Cerebellar nuclear complex (tissue), 1 donor: Measurements from ENCODE around the gene STARD13.

Experiments
- DNase-seq, 2 experiments: peaks; one replicate each; lab custom pipeline; 2025; lab: John Stamatoyannopoulos, UW

Gene STARD13

DNA sequence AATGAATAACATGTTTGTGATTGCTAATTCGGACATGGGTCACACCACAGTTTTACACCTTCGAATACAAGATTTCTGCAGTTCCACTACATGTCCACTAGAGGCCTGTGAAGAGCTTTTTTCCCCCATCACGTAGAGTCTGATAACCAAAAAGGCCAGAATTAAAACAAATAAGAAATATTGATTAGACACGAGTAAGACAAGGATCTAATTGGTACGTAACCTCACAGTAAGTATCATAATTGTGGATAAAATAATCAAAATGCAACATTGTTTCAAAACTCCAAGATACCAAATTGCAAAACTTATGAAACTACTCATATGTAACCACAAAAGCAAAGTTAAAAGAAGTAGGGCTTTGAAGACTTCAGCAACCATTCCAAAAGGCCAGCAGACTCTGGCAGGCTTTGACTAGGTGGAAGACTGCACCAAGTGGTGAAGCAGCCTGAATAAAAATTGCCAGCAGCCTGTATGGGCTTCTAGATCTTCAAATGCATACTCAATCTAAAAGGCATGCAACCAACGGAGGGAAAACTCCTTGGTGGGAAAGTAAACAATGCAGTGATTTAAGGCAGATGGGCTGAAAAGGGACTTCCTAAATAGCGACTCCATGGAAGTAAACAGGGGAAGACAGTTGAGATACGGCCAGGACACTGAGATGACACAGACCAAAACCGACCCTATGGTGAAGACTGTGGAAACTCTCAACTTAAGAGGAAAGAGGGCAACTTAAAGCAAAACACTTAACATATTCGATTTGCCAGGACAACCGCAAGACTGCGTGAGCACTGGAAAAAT lies 56.7 kb downstream of the STARD13 start:
- DNase-seq = peak in 1 of 2 experiments; percentile 22

DNA sequence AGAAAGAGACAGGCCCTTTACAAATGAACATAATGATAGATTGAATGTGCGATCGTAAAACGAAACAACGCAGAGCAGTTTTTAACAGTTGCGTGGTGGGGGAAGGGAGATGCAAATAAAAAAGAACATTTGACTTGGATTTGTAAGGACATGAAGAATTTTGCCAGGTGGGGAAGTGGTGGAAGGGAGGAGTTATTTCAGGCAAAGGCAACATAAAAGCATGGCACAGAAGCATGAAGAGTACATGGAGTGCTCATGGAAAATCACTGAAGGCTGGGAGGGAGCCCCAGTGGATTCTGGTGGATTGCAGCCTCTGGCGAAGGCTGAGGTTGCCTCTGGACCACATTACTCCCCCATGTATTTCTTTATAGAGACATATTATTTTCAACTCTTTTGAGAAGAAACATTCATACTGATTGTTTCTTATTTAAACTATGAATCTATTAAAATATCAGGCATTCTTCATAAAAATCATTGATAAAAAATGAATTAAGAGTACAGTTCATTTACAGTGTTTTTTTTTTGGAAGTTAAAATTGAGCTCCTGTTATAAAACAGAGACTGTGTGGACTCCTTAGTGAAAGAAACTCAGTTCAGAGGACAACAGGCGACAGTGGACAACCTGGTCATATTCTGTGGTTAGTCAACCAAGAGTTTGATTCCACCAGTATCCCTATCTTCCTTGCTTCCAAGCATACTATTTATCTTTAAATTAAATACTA lies 57.5 kb downstream of the STARD13 start:
- DNase-seq = no peak

DNA sequence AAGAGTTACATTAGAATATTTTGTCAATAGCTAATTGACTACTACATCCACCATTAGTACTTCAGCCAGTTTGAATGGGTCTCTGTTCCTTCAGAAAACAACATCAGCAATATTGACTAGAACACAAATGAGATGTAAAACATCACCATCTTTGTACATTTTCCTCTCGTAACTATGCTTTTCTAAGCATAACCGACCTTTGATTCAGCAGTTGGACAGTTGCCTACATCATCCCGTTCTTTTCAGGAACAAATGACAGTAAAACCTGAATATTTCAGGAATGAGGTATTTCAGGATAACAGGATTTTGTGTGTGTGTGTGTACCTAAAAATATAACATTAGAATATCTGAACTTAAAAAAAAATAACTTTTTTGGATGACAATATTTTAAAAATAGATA lies 60.9 kb downstream of the STARD13 start:
- DNase-seq = no peak

DNA sequence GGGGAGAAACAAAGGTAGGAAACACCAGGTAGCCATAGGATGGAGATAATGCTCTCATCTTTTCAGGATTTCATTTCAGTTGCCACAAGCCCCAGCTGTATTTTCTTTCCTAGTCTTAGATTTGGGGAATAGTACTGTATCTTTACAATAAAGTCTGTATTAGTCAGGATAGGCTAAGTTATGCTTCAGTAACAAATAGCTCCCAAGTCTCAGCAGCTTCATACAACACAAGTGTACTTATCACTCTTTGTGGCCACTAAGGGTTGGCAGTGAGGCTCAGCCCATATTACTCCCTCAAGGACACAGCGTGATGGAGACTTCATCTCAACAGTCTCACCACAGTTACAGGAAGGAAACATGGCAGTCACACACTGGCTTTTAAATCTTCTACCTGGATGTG lies 61.4 kb downstream of the STARD13 start:
- DNase-seq = no peak

DNA sequence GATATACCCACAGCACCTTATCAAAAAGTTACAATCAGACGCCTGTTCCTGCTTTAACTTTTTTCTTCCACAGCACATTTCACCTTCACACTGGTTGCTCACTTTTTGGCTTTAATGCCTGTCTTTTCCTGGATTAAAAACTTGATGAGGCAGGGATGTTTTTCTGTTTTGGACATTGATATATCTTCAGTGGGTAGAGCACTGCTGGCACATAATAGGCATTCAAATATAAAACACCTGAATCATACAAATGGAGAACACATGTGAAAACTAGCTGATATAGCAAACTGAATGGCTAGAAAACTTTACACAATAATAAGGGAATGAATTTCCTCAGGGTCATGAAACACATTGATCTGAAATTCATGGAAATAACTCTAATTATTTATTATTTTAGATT lies 65.6 kb downstream of the STARD13 start:
- no peak for DNase-seq

DNA sequence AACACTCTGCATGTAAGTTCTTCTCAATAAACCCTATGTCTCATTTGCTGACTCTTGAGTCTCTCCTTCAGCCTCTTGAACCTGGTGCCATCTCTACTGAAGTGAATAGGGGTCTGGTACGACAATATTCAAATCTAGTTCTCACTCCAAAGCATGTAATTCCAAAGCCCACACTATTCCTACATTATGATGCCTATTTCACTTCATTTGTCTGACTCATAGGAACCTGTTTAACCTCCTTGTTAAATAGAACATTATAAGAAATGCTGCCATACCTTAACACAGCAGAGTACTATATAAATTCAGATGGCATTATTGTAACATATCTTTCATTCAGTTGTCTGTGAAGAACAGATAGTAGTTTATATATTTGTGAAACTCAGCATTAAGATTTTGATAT lies 67.1 kb downstream of the STARD13 start:
- DNase-seq = no peak

DNA sequence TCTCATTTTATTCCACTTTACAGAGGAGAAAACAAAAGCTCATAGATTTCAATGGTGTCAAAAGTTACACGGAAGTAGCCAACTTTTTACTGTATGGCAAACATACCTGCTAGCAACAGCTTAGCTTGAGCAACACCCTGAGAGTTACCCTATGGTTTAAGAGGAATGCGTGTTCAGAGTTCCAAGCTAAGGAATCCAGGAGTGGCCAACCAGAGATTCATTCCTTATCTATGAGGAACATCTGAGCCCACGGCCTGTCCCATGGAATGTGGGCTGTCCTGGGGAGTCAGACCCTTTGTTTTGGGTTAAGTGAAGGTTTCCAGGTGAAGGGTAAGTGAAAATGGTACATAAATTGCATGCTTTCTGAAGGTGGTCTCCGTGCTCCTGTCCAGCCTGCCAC lies 67.5 kb downstream of the STARD13 start:
- DNase-seq = no peak

DNA sequence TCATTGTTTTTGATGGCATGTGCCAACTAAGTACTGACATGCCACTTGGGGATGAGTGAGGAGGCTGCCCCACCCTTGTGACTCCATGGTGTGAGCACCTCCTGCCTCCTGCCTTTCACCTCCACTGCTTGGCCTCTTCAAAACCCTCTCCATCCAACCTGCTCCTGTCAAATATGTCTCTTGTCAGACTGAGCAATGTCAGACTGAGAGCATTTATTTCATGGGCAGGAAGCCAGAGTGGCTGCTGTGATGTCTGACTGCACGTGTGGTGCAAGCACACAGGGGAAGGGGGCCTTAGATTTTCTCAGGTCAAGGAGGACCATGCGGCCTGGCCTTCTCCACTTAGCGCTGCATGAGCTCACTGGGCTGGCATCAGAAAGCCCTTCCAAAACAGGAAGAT lies 68.3 kb downstream of the STARD13 start:
- DNase-seq = no peak

DNA sequence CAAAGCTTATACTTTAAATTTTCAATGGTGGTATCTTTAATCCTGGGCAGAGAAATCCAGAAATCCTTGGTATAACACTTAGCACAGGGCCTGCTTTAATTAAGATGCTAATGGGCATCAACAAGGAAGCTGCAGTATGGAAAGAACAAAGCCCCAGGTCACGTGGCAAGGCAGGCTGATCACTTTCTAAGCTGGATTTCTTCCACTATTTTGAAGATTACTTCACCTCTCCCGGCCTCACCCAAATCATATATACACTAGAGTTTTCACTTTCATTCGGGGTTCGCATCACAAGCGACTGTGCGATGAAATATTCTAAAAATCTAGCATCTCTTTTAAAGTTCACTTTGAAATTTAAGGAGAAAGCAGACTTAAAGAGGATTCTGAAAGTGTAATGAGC lies 71.8 kb downstream of the STARD13 start:
- DNase-seq = no peak

DNA sequence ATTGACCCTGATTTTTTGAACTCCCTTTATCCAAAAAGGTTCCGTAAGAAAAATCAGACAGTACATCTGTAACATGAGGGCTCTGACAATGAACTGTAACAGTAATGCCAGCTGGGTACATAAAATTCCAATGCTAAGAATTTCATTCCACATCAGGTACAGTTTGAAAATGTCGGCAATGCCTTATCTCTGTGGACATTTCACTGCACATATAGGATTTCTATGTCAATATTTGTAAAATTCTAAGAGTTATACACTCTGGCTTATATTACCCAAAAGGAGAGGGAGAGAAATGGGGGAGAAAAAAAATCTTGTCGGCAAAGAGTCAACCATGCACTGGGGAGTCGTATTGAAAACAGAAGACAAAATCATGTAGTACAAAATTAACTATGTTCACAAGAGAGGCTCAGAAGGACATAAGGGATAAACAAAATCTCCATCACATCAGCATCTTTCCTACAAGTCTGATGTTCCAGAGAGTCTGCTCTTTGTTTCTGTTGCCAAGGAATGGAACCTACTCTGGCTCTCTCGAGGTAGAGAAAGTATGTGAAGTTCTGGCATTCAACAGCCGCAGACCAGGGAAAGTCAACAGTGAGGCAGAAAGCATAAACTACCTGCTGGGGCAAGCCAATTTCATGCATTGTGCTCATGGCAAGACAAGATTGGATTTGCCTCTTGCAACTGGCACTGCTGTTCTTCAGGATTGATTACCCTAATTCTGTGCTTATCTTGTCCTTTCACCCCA lies 72.4 kb downstream of the STARD13 start:
- no peak for DNase-seq

DNA sequence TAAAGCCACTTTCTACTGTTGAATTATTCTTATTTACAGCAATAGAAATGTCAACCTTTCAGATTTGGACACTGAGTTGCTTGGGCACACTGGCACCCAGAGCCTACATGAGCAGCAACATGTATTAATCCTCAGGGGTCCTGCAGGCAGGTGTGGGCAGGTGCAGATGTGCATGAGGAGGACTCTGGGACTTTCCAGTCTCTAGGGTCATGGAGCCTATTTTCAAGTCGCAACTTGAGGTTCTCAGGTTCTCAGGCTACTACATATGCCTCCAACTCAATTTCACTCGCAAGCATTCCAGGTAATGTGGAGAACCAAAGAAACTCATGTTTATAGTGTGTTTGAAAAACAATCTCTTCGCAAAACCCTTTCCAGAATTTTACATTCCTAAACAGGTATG lies 73.2 kb downstream of the STARD13 start:
- no peak for DNase-seq

DNA sequence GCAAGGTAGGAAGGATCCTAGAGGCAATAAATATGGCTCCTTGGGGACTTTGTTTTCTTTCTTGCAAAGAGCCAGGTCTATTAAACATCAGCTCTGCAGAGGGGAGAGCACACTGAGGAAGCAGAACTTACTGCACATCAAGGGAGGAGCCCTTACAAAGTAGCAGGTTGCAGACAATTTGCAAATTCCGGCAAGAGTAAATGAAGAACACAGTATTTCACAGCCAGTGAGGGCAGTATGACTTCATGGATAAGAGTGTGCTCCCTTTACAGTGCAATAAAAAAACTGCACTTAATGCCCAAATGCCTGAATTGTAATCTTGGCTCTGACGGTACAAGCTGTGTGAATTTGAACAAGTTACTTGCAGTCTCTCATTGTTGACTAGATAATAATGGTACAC lies 75.5 kb downstream of the STARD13 start:
- no peak for DNase-seq

DNA sequence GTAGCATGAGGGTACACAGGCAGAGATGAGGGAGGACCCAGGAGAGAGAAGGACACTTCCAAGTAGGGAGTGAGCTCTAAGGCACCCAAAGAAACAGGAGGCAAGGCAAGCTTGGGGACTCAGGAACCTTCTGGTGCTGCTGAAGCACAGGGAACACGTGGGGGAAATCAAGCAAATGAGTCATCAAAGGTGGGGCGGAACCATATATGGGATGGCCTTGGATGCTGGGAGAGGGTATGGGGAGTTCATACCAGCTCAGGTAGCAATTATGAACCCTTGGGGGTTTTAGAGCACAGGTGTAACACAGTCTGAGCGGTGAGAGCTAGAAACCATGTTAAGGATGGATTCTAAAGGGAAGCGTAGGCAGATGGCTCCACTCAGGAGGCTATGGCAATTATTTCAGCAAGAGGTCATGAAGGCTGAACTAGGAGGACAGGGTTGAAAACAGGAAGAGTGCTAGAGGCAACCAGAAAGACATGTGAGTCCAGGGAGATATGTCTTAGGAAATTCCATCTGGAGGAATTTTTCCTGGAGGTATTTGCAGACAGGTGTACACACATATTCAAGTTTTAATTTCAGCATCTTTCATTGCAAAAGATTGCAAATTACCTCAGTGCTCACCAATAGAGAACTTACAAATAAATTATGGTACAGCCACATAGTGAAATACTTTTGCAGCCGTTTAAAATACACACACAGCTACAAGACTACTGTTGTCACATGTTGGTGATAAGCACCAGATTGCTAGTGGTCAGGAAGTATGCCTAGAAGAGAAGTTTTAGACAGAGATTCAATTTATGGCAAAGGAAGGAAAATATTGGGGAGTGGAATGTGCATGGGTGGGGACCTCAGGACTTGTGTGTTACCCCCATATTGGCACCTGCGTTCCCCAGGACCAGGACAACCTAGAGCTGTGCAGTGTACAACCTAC lies 77.0 kb downstream of the STARD13 start:
- no peak for DNase-seq

DNA sequence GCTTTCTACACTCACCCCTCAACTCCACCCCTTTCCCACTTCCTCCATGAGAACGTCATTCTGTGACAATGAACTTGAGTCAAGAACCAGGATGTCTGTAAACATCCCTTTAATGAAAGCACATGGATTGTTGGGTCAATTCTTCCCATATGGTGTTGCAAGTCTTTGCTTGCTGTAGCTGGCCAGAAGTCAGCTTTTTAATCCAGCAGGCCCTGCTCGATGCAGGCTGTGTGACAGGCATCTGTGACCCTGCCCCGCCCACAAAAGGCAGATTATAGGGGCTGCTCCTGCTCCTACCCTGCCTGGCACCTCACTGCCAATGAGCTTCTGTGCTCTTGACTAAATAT lies 78.0 kb downstream of the STARD13 start:
- DNase-seq = no peak

DNA sequence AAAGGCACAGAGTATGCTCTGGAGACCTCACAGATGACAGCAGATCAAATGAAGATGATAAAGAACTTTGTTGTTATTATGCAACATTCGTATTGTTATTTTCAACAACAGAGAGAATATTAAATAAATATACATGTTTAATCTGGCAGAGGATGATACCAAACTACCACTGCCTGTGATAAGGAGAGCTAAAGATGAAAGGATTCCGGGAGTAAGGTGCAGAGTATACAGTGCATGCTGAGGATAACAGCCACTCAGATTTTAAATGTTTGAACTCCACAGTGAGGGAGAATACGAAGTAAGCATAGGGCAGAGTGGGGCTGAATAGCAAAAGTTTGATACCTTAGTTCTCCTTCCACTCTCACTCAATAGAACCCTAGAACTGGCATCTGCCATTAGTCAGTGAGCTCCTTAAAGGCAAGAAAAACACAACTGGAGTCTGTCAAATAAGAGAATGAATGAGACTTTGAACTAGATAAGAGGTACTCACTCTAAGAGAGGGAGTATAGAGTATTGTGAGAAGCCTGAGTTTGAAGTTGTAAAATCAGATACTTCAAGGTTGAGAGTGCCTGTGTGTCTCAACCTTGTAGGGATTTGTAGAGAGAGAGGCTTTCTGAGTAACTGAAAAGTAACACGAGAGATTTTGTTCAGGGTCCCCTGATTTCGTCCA lies 78.5 kb downstream of the STARD13 start:
- DNase-seq = no peak

DNA sequence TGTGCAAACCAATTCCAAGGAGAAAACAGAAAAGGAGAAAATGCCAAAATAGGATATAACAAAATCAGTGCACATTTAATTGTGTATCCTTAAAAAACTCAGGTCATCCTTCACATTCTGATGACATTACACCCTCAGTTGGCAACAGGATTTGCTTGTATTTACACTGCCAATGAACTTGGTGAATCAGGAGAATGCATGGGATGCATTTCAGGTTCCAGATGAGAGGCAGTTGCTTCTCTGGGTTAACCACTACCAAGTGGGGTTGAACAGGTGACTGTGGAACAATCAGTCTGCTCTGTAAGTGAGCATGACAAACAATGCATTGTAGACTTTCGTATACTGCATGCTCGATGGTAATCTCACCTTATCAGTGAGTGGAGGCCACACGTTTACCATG lies 79.1 kb downstream of the STARD13 start:
- no peak for DNase-seq

DNA sequence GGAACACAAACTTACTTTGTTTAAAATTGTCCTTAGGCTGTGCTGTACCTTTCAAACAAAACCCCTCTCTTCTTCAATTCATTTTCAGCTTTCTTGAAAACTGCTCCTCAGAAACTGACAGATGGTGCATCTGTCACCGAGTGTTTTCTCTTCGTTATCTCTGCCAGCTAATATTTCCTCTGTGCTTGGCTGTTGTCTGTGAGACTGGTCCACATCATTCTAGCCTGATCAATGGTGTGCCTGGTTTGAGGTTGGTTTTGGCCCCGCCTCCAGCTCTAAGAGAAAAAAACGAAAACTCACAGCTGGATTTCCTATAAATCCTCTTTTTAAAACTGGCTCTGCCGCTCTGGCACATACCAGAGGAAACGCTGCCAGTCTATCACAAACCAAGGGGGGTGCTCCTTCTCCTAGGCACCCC lies 79.7 kb downstream of the STARD13 start:
- DNase-seq = no peak

DNA sequence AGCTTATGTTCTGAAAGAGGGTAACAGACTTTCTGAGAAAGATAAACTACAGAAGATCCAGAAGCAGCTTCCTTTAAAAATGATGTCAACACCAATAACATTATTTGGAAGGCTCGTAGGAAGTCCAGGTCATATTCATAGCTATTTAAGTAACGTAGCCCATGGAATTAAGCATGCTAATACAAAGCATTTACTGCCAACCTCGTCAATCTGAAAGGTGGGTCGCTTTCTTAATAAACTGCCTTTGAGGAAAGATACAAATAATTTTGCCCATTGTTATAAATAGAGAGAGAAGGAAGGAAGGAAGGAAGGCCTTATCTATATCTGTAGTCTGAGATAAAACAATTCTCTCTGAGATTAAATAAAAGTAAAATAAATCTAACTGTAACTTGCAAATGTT lies 80.3 kb downstream of the STARD13 start:
- no peak for DNase-seq

DNA sequence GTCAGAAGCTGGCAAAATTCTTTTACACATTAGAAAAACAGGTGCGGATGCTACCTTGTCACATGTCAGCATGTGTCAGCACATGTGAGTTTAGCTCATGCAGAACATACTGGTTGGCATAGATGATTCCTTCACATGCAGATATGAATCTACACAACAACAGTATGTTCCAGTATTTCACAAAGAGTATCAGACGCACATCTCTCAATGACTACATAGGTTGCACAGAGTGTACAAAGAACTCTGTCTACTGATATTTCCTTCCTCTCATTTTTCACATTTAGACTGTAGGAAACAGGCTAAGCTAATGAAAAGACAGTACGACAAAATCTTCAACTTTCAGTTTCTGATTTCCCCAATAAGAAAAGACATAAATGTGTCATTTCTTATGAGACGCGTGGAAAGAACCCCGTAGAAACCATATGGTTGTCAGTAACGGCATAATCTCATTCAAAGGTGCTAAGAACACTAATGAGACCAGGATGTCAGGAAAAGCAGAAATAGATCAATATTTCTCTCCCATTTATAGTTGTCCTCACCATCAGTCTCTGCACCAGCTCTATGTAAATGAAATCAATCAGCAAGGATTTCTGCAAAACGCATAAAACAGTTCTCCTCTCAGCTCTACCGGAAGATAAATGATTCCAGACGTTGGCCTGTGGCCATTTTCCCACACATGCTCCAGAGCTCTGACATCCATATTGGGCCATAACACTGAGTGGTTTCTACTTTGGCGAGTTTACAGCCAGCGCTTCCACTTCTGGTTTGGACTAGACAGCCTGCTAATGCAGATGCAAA lies 81.2 kb downstream of the STARD13 start:
- no peak for DNase-seq

DNA sequence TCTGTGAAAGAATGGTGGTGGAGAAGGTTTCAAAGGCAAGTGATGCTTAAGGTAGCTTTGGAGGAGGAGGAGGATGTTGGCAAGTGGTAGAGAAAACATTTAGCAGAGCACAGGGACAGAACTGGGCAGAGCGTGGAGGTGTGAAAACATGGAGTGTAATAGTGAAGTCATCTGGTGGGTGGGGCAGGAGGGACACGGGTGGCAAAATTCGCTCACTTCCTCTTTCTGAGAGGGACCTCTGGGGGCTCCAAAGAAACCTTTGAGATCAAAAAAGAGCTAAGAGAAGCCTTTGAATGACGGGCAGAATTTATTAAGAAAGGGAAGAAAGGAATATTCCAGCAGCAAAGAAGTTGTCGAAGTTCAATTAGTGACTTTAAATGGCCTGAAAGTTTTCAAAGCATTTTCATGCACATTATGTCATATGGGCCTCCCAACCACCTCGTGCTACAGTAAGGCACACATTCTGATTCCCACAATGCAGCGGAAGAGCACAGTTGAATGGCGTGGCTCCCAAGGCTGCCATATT lies 82.8 kb downstream of the STARD13 start:
- DNase-seq = no peak
